ENCODE results near the gene KHDC1L.

DNA sequence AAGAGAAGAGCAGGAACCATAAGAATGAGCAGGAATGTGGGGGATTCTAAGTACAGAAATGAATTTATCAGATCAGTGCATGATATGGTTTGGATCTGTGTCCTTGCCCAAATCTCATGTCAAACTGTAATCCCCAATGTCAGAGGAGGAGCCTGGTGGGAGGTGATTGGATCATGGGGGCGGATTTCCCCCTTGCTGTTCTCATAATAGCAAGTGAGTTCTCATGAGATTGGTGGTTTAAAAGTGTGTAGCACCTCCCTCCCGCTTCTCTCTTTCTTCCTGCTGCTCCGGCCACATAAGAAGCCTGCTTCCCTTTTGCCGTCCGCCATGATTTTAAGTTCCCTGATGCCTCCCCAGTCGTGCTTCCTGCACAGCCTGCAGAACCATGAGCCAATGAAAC, 49.2 kb downstream of the KHDC1L start:
- TF ChIP-seq, protein P1, sequence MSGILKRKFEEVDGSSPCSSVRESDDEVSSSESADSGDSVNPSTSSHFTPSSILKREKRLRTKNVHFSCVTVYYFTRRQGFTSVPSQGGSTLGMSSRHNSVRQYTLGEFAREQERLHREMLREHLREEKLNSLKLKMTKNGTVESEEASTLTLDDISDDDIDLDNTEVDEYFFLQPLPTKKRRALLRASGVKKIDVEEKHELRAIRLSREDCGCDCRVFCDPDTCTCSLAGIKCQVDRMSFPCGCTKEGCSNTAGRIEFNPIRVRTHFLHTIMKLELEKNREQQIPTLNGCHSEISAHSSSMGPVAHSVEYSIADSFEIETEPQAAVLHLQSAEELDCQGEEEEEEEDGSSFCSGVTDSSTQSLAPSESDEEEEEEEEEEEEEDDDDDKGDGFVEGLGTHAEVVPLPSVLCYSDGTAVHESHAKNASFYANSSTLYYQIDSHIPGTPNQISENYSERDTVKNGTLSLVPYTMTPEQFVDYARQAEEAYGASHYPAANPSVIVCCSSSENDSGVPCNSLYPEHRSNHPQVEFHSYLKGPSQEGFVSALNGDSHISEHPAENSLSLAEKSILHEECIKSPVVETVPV (CRISPR knock-in tag; IDR thresholded peaks at IDR 0.05) = no peak
- TF ChIP-seq, protein P2, sequence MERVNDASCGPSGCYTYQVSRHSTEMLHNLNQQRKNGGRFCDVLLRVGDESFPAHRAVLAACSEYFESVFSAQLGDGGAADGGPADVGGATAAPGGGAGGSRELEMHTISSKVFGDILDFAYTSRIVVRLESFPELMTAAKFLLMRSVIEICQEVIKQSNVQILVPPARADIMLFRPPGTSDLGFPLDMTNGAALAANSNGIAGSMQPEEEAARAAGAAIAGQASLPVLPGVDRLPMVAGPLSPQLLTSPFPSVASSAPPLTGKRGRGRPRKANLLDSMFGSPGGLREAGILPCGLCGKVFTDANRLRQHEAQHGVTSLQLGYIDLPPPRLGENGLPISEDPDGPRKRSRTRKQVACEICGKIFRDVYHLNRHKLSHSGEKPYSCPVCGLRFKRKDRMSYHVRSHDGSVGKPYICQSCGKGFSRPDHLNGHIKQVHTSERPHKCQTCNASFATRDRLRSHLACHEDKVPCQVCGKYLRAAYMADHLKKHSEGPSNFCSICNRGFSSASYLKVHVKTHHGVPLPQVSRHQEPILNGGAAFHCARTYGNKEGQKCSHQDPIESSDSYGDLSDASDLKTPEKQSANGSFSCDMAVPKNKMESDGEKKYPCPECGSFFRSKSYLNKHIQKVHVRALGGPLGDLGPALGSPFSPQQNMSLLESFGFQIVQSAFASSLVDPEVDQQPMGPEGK (CRISPR knock-in tag; IDR thresholded peaks at IDR 0.05; ENCODE audit: borderline replicate concordance) = no peak
- no peak for TF ChIP-seq ZNF8 (CRISPR knock-in tag; IDR thresholded peaks at IDR 0.05)
- no peak for TF ChIP-seq ZFP30 (CRISPR knock-in tag; IDR thresholded peaks at IDR 0.05)
- no peak for TF ChIP-seq RARB (CRISPR knock-in tag; IDR thresholded peaks at IDR 0.05)
- no peak for TF ChIP-seq TCF4 (CRISPR knock-in tag; IDR thresholded peaks at IDR 0.05; ENCODE audit: borderline replicate concordance)
- TF ChIP-seq, protein P3, sequence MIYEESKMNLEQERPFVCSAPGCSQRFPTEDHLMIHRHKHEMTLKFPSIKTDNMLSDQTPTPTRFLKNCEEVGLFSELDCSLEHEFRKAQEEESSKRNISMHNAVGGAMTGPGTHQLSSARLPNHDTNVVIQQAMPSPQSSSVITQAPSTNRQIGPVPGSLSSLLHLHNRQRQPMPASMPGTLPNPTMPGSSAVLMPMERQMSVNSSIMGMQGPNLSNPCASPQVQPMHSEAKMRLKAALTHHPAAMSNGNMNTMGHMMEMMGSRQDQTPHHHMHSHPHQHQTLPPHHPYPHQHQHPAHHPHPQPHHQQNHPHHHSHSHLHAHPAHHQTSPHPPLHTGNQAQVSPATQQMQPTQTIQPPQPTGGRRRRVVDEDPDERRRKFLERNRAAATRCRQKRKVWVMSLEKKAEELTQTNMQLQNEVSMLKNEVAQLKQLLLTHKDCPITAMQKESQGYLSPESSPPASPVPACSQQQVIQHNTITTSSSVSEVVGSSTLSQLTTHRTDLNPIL (CRISPR knock-in tag; IDR thresholded peaks at IDR 0.05; ENCODE audit: low read depth) = no peak

Measured in SK-N-SH treated with all-trans-retinoic acid at 6 μM for 48 hours (cell line).